ENCODE measurements around the gene OSGEP.

OSGEP gene

GRCh38 chr14:20489093-20489994, 34.7 kb upstream of the OSGEP start:
- Histone ChIP-seq H3K4me3 (ENCODE audit: low read length) (no peak overlapping the region), H3K27ac (ENCODE audit: low read length) (no peak overlapping the region), H3K36me3 (ENCODE audit: control insufficient read depth, insufficient read depth, low read length) (no peaks in the 10 kb centered on the region), H3K9me3 (ENCODE audit: control insufficient read depth, insufficient read depth, low read length) (no peaks in the 10 kb centered on the region), H3K27me3 (ENCODE audit: control insufficient read depth, insufficient read depth, low read length) (no peaks in the 10 kb centered on the region), H3K4me1 (ENCODE audit: control insufficient read depth, insufficient read depth, low read length) (peaks cover 2% of the 10 kb centered on the region; the same call in 1 of the 2 replicates)
- WGBS (ENCODE audit: insufficient coverage, insufficient read length), result no CpG with 5 or more reads among the region's 6 CpGs
- DNase-seq (ENCODE audit: low read depth, low spot score), result no peak

GRCh38 chr14:20487396-20487725, 32.7 kb upstream of the OSGEP start:
- Histone ChIP-seq H3K4me1 (ENCODE audit: control insufficient read depth, insufficient read depth, low read length) (peaks cover 2% of the 10 kb centered on the region; the same call in 1 of the 2 replicates), H3K9me3 (ENCODE audit: control insufficient read depth, insufficient read depth, low read length) (no peaks in the 10 kb centered on the region), H3K27me3 (ENCODE audit: control insufficient read depth, insufficient read depth, low read length) (no peaks in the 10 kb centered on the region), H3K4me3 (ENCODE audit: low read length) (no peak overlapping the region), H3K27ac (ENCODE audit: low read length) (no peak overlapping the region), H3K36me3 (ENCODE audit: control insufficient read depth, insufficient read depth, low read length) (no peaks in the 10 kb centered on the region)
- DNase-seq (ENCODE audit: low read depth, low spot score), result no peak

GRCh38 chr14:20486684-20487395, 32.2 kb upstream of the OSGEP start:
- no peak overlapping the region for H3K4me3 ChIP-seq (ENCODE audit: low read length)
- DNase-seq (ENCODE audit: low read depth, low spot score), result no peak
- H3K27me3 ChIP-seq (ENCODE audit: control insufficient read depth, insufficient read depth, low read length), result no peaks in the 10 kb centered on the region
- no peaks in the 10 kb centered on the region for H3K36me3 ChIP-seq (ENCODE audit: control insufficient read depth, insufficient read depth, low read length)
- no peak overlapping the region for H3K27ac ChIP-seq (ENCODE audit: low read length)
- no peaks in the 10 kb centered on the region for H3K9me3 ChIP-seq (ENCODE audit: control insufficient read depth, insufficient read depth, low read length)
- H3K4me1 ChIP-seq (ENCODE audit: control insufficient read depth, insufficient read depth, low read length), result peaks cover 2% of the 10 kb centered on the region; the same call in 1 of the 2 replicates
- no CpG with 5 or more reads among the region's 8 CpGs for WGBS (ENCODE audit: insufficient coverage, insufficient read length)

- WGBS (ENCODE audit: insufficient coverage, insufficient read length), result no CpG with 5 or more reads among the region's 7 CpGs
- no peak overlapping the region for H3K4me3 ChIP-seq (ENCODE audit: low read length)
- no peak overlapping the region for H3K27ac ChIP-seq (ENCODE audit: low read length)
- no peak for DNase-seq (ENCODE audit: low read depth, low spot score)
- peaks cover 2% of the 10 kb centered on the region; the same call in 1 of the 2 replicates for H3K4me1 ChIP-seq (ENCODE audit: control insufficient read depth, insufficient read depth, low read length)
- H3K27me3 ChIP-seq (ENCODE audit: control insufficient read depth, insufficient read depth, low read length), result no peaks in the 10 kb centered on the region
- no peaks in the 10 kb centered on the region for H3K36me3 ChIP-seq (ENCODE audit: control insufficient read depth, insufficient read depth, low read length)
- no peaks in the 10 kb centered on the region for H3K9me3 ChIP-seq (ENCODE audit: control insufficient read depth, insufficient read depth, low read length)
Observed at GRCh38 chr14:20485900-20486299, 31.3 kb upstream of the OSGEP start.

- H3K27me3 ChIP-seq (ENCODE audit: control insufficient read depth, insufficient read depth, low read length), result no peaks in the 10 kb centered on the region
- no peaks in the 10 kb centered on the region for H3K9me3 ChIP-seq (ENCODE audit: control insufficient read depth, insufficient read depth, low read length)
- DNase-seq (ENCODE audit: low read depth, low spot score), result no peak
- peaks cover 2% of the 10 kb centered on the region; the same call in 1 of the 2 replicates for H3K4me1 ChIP-seq (ENCODE audit: control insufficient read depth, insufficient read depth, low read length)
- no peak overlapping the region for H3K27ac ChIP-seq (ENCODE audit: low read length)
- H3K4me3 ChIP-seq (ENCODE audit: low read length), result no peak overlapping the region
- peaks cover 3% of the 10 kb centered on the region; the same call in 1 of the 2 replicates for H3K36me3 ChIP-seq (ENCODE audit: control insufficient read depth, insufficient read depth, low read length)
- no CpG with 5 or more reads among the region's 5 CpGs for WGBS (ENCODE audit: insufficient coverage, insufficient read length)
Observed at GRCh38 chr14:20482382-20482781, 27.8 kb upstream of the OSGEP start.

GRCh38 chr14:20478894-20479293, 24.3 kb upstream of the OSGEP start:
- H3K27me3 ChIP-seq (ENCODE audit: control insufficient read depth, insufficient read depth, low read length), result no peaks in the 10 kb centered on the region
- H3K27ac ChIP-seq (ENCODE audit: low read length), result no peak overlapping the region
- no peak overlapping the region for H3K4me3 ChIP-seq (ENCODE audit: low read length)
- H3K36me3 ChIP-seq (ENCODE audit: control insufficient read depth, insufficient read depth, low read length), result peaks cover 24% of the 10 kb centered on the region; the same call in 1 of the 2 replicates
- H3K4me1 ChIP-seq (ENCODE audit: control insufficient read depth, insufficient read depth, low read length), result no peaks in the 10 kb centered on the region
- no peak for DNase-seq (ENCODE audit: low read depth, low spot score)
- H3K9me3 ChIP-seq (ENCODE audit: control insufficient read depth, insufficient read depth, low read length), result no peaks in the 10 kb centered on the region; the same call in 1 of the 2 replicates
- no CpG with 5 or more reads among the region's 2 CpGs for whole genome bisulfite sequencing (ENCODE audit: insufficient coverage, insufficient read length)

GRCh38 chr14:20477211-20477876, 22.7 kb upstream of the OSGEP start:
- peaks cover 27% of the 10 kb centered on the region; the same call in 1 of the 2 replicates for H3K36me3 ChIP-seq (ENCODE audit: control insufficient read depth, insufficient read depth, low read length)
- no peaks in the 10 kb centered on the region; the same call in 1 of the 2 replicates for H3K9me3 ChIP-seq (ENCODE audit: control insufficient read depth, insufficient read depth, low read length)
- no peak overlapping the region for H3K4me3 ChIP-seq (ENCODE audit: low read length)
- no peaks in the 10 kb centered on the region for H3K4me1 ChIP-seq (ENCODE audit: control insufficient read depth, insufficient read depth, low read length)
- H3K27ac ChIP-seq (ENCODE audit: low read length), result no peak overlapping the region
- no peaks in the 10 kb centered on the region for H3K27me3 ChIP-seq (ENCODE audit: control insufficient read depth, insufficient read depth, low read length)
- no CpG with 5 or more reads among the region's 1 CpG for WGBS (ENCODE audit: insufficient coverage, insufficient read length)
- DNase-seq (ENCODE audit: low read depth, low spot score), result no peak

GRCh38 chr14:20476776-20477175, 22.2 kb upstream of the OSGEP start:
- Histone ChIP-seq H3K4me3 (ENCODE audit: low read length) (no peak overlapping the region), H3K4me1 (ENCODE audit: control insufficient read depth, insufficient read depth, low read length) (no peaks in the 10 kb centered on the region), H3K9me3 (ENCODE audit: control insufficient read depth, insufficient read depth, low read length) (no peaks in the 10 kb centered on the region; the same call in 1 of the 2 replicates), H3K27me3 (ENCODE audit: control insufficient read depth, insufficient read depth, low read length) (no peaks in the 10 kb centered on the region), H3K36me3 (ENCODE audit: control insufficient read depth, insufficient read depth, low read length) (peaks cover 32% of the 10 kb centered on the region; the same call in 1 of the 2 replicates), H3K27ac (ENCODE audit: low read length) (no peak overlapping the region)
- DNase-seq (ENCODE audit: low read depth, low spot score), result no peak
- WGBS (ENCODE audit: insufficient coverage, insufficient read length), result no CpG with 5 or more reads among the region's 5 CpGs

- no CpG with 5 or more reads among the region's 2 CpGs for WGBS (ENCODE audit: insufficient coverage, insufficient read length)
- H3K36me3 ChIP-seq (ENCODE audit: control insufficient read depth, insufficient read depth, low read length), result peaks cover 32% of the 10 kb centered on the region; the same call in 1 of the 2 replicates
Observed at GRCh38 chr14:20472536-20473169, 18.0 kb upstream of the OSGEP start.

GRCh38 chr14:20470603-20470901, 15.9 kb upstream of the OSGEP start:
- no peak for DNase-seq (ENCODE audit: low read depth, low spot score)
- Histone ChIP-seq H3K4me3 (ENCODE audit: low read length) (peak overlapping the region; percentile 89; the same call in 1 of the 2 replicates), H3K9me3 (ENCODE audit: control insufficient read depth, insufficient read depth, low read length) (no peaks in the 10 kb centered on the region), H3K27me3 (ENCODE audit: control insufficient read depth, insufficient read depth, low read length) (no peaks in the 10 kb centered on the region), H3K4me1 (ENCODE audit: control insufficient read depth, insufficient read depth, low read length) (no peaks in the 10 kb centered on the region), H3K27ac (ENCODE audit: low read length) (no peak overlapping the region), H3K36me3 (ENCODE audit: control insufficient read depth, insufficient read depth, low read length) (peaks cover 16% of the 10 kb centered on the region; the same call in 1 of the 2 replicates)
- no CpG with 5 or more reads among the region's 2 CpGs for WGBS (ENCODE audit: insufficient coverage, insufficient read length)

More at GRCh38 chr14:20472536-20473169, 18.0 kb upstream of the OSGEP start:
- Histone ChIP-seq H3K4me3 (ENCODE audit: low read length) (no peak overlapping the region), H3K4me1 (ENCODE audit: control insufficient read depth, insufficient read depth, low read length) (no peaks in the 10 kb centered on the region), H3K27me3 (ENCODE audit: control insufficient read depth, insufficient read depth, low read length) (no peaks in the 10 kb centered on the region), H3K27ac (ENCODE audit: low read length) (no peak overlapping the region), H3K9me3 (ENCODE audit: control insufficient read depth, insufficient read depth, low read length) (no peaks in the 10 kb centered on the region; the same call in 1 of the 2 replicates)
- DNase-seq (ENCODE audit: low read depth, low spot score), result no peak

Data from iPS DF 6.9 (cell line).